ENCODE measurements around the gene RPL39L.

The RPL39L gene

GRCh38 chr3:187073581-187074098 is 65.7 kb downstream of the RPL39L start:
- no peak overlapping the region for H3K4me3 ChIP-seq (ENCODE audit: low read depth, low read length)
- no peak for TF ChIP-seq CTCF (IDR thresholded peaks at IDR 0.05; ENCODE audit: low read depth, low read length, missing control alignments)
- in situ Hi-C loops (cut with HindIII; ENCODE audit: low sequenced_read_pairs): no loop called here
- no peak for DNase-seq (ENCODE audit: low read depth)

- H3K4me3 ChIP-seq (ENCODE audit: low read depth, low read length): no peak overlapping the region
- DNase-seq (ENCODE audit: low read depth): no peak
- in situ Hi-C loops (cut with HindIII; ENCODE audit: low sequenced_read_pairs): no loop called here
- TF ChIP-seq CTCF (IDR thresholded peaks at IDR 0.05; ENCODE audit: low read depth, low read length, missing control alignments): no peak
These were observed 66.8 kb downstream of the RPL39L start for GRCh38 chr3:187072511-187072910.

- no peak for TF ChIP-seq CTCF (IDR thresholded peaks at IDR 0.05; ENCODE audit: low read depth, low read length, missing control alignments)
- no peak overlapping the region for H3K4me3 ChIP-seq (ENCODE audit: low read depth, low read length)
- DNase-seq (ENCODE audit: low read depth): no peak
- in situ Hi-C loops (cut with HindIII; ENCODE audit: low sequenced_read_pairs): no loop called here
These were observed 67.2 kb downstream of the RPL39L start for GRCh38 chr3:187072102-187072501.
